Breast epithelium (tissue), 4 donors: Measurements from ENCODE around the gene PIGU. TPM values are rescaled to one million over a fixed set of nuclear protein-coding genes. Genes with fewer than 3 reads are reported as not detected.

Source experiments
- DNase-seq, 2 donors: peaks; one replicate each; pipeline ENCODE4 v3.0.0-alpha.2; 2019; ENCODE audit warnings: low spot score in 2 of 2
- H3K27ac ChIP-seq, 2 donors: fragments of 200-600 bp; sonication (generic) in 1 of 2; one replicate each; pipeline ENCODE4 v1.5.1; 2016 to 2019; ENCODE audit warnings: mild to moderate bottlenecking in 1 of 2
- H3K27me3 ChIP-seq, 2 donors: fragments of 200-600 bp; sonication (generic) in 1 of 2; one replicate each; pipeline versions ENCODE4 v1.5.1 to v1.6.0; 2017 to 2019; ENCODE audit warnings: control low read depth in 1 of 2, mild to moderate bottlenecking in 1 of 2
- H3K36me3 ChIP-seq: fragments of 200-600 bp; one replicate; pipeline ENCODE4 v1.5.1; 2019
- H3K4me1 ChIP-seq, 2 donors: fragments of 200-600 bp; sonication (generic); one replicate each; pipeline ENCODE4 v1.5.1; 2016 to 2019; ENCODE audit warnings: control low read depth in 1 of 2
- H3K4me3 ChIP-seq, 3 donors: fragments of 200-600 bp; sonication (generic); 1 replicate in 2 of 3; 2 replicates in 1 of 3; pipeline ENCODE4 v1.5.1; 2016 to 2019; ENCODE audit warnings: mild to moderate bottlenecking in 3 of 3, moderate library complexity in 2 of 3
- H3K9me3 ChIP-seq, 2 donors: fragments of 200-600 bp; sonication (generic) in 1 of 2; one replicate each; pipeline ENCODE4 v1.5.1; 2016 to 2019; ENCODE audit warnings: control low read depth in 1 of 2
- POLR2A ChIP-seq: fragments of 450-650 bp; IDR thresholded peaks from one replicate; pipeline ENCODE4 v1.6.1; 2016; ENCODE audit warnings: antibody characterized with exemption, mild to moderate bottlenecking, moderate library complexity
- POLR2AphosphoS5 ChIP-seq, 3 donors: sonication (generic); formaldehyde crosslinking; IDR thresholded peaks; one replicate each; pipeline ENCODE4 v1.6.1; 2017; ENCODE audit warnings: antibody characterized with exemption in 3 of 3
- intact Hi-C: fragments of 100-400 bp; cut with DNase I; formaldehyde crosslinking; loops from one replicate; pipeline ENCODE4 v1.15.1; 2023; ENCODE audit warnings: low total_unique reads
- total RNA-seq, 3 donors: library from RNA; depleted of rRNA; stranded (reverse); fragments of >200 nt; gene quantifications; one replicate each; pipeline ENCODE4 v1.1.0, GENCODE V29; 2016
- TF ChIP-seq, protein P1 (sequence below), 3 donors: fragments of 450-650 bp; IDR thresholded peaks; one replicate each; pipeline ENCODE4 v1.5.1; 2016 to 2017; ENCODE audit warnings: antibody characterized with exemption in 3 of 3, mild to moderate bottlenecking in 3 of 3, moderate library complexity in 3 of 3

The PIGU gene
- total RNA-seq, 3 donors from 2014 or later = 7.4 to 16.1 (median 15.8) TPM

- intact Hi-C loops = no loop called here
- H3K27ac ChIP-seq = no peak overlapping the region
- TF ChIP-seq POLR2AphosphoS5 (IDR thresholded peaks at IDR 0.05) (no peak), POLR2A (no peak)
- TF ChIP-seq, protein P1, sequence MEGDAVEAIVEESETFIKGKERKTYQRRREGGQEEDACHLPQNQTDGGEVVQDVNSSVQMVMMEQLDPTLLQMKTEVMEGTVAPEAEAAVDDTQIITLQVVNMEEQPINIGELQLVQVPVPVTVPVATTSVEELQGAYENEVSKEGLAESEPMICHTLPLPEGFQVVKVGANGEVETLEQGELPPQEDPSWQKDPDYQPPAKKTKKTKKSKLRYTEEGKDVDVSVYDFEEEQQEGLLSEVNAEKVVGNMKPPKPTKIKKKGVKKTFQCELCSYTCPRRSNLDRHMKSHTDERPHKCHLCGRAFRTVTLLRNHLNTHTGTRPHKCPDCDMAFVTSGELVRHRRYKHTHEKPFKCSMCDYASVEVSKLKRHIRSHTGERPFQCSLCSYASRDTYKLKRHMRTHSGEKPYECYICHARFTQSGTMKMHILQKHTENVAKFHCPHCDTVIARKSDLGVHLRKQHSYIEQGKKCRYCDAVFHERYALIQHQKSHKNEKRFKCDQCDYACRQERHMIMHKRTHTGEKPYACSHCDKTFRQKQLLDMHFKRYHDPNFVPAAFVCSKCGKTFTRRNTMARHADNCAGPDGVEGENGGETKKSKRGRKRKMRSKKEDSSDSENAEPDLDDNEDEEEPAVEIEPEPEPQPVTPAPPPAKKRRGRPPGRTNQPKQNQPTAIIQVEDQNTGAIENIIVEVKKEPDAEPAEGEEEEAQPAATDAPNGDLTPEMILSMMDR (IDR thresholded peaks at IDR 0.05) = no peak
- H3K36me3 ChIP-seq = no peaks in the 10 kb centered on the region
- no peak for DNase-seq
- H3K9me3 ChIP-seq = no peaks in the 10 kb centered on the region
- H3K4me1 ChIP-seq = peaks cover 0 to 3% of the 10 kb centered on the region in 2 donors
- no peak overlapping the region for H3K4me3 ChIP-seq
- no peaks in the 10 kb centered on the region for H3K27me3 ChIP-seq
Observed at GRCh38 chr20:34561661-34562060, 115.2 kb downstream of the PIGU start.

- Histone ChIP-seq H3K36me3 (no peaks in the 10 kb centered on the region), H3K4me1 (peaks cover 0 to 3% of the 10 kb centered on the region in 2 donors), H3K27me3 (no peaks in the 10 kb centered on the region), H3K9me3 (no peaks in the 10 kb centered on the region), H3K27ac (peak overlapping the region; percentile 97 to 98), H3K4me3 (no peak overlapping the region)
- intact Hi-C loops = no loop called here
- DNase-seq = no peak
- no peak for TF ChIP-seq POLR2A
- TF ChIP-seq POLR2AphosphoS5 (IDR thresholded peaks at IDR 0.05) = no peak
- TF ChIP-seq, protein P1 (IDR thresholded peaks at IDR 0.05) = no peak
Observed at GRCh38 chr20:34560614-34561013, 116.3 kb downstream of the PIGU start.

GRCh38 chr20:34560141-34560523 lies 116.8 kb downstream of the PIGU start:
- Histone ChIP-seq H3K27ac (peak overlapping the region; percentile 97 to 98), H3K4me1 (peaks cover 0 to 3% of the 10 kb centered on the region in 2 donors), H3K36me3 (no peaks in the 10 kb centered on the region), H3K9me3 (no peaks in the 10 kb centered on the region), H3K27me3 (no peaks in the 10 kb centered on the region), H3K4me3 (no peak overlapping the region)
- no peak for TF ChIP-seq POLR2AphosphoS5 (IDR thresholded peaks at IDR 0.05)
- TF ChIP-seq, protein P1 (IDR thresholded peaks at IDR 0.05) = no peak
- TF ChIP-seq POLR2A = no peak
- intact Hi-C loops = no loop called here
- peak in 1 of 2 donors; percentile 38 for DNase-seq

DNA sequence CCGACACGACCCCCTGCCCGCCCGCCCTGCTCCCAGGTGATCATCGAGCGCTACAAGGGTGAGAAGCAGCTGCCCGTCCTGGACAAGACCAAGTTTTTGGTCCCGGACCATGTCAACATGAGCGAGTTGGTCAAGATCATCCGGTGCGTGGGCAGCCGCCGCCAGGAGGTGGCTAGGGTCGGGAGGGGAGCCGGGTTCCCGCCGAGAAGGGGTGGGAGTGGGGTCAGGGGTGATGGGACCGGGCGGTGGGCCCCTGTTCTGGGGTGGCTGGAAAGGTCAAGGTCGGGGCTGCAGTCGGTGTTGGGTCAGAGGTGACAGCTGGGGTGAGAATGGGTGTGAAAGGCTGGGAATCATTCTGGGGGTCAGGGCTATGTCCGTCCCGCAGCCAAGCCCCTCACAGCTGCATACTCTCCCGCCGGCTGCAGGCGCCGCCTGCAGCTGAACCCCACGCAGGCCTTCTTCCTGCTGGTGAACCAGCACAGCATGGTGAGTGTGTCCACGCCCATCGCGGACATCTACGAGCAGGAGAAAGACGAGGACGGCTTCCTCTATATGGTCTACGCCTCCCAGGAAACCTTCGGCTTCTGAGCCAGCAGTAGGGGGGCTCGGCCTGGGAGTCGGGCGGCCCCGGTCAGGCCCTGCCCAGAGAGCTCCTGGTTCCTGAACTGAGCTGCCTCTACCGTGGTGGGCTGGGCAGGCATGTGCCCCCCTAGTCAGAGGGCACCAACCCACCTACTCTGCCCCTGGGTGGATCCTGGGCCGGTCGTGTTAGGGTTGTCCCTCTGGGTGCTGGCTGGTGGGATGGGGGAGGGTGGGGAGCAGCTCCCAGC lies 117.4 kb downstream of the PIGU start:
- H3K4me3 ChIP-seq = peak overlapping the region; percentile 73 to 95 (median 84)
- H3K9me3 ChIP-seq = no peaks in the 10 kb centered on the region
- no peaks in the 10 kb centered on the region for H3K27me3 ChIP-seq
- peaks cover 0 to 3% of the 10 kb centered on the region in 2 donors for H3K4me1 ChIP-seq
- intact Hi-C loops = no loop called here
- no peaks in the 10 kb centered on the region for H3K36me3 ChIP-seq
- TF ChIP-seq, protein P1 (IDR thresholded peaks at IDR 0.05) = no peak
- TF ChIP-seq POLR2A = no peak
- TF ChIP-seq POLR2AphosphoS5 (IDR thresholded peaks at IDR 0.05) = no peak
- DNase-seq = no peak
- H3K27ac ChIP-seq = peak overlapping the region; percentile 97 to 98
